ENCODE data around the gene DNAH1.

DNAH1 gene

DNA sequence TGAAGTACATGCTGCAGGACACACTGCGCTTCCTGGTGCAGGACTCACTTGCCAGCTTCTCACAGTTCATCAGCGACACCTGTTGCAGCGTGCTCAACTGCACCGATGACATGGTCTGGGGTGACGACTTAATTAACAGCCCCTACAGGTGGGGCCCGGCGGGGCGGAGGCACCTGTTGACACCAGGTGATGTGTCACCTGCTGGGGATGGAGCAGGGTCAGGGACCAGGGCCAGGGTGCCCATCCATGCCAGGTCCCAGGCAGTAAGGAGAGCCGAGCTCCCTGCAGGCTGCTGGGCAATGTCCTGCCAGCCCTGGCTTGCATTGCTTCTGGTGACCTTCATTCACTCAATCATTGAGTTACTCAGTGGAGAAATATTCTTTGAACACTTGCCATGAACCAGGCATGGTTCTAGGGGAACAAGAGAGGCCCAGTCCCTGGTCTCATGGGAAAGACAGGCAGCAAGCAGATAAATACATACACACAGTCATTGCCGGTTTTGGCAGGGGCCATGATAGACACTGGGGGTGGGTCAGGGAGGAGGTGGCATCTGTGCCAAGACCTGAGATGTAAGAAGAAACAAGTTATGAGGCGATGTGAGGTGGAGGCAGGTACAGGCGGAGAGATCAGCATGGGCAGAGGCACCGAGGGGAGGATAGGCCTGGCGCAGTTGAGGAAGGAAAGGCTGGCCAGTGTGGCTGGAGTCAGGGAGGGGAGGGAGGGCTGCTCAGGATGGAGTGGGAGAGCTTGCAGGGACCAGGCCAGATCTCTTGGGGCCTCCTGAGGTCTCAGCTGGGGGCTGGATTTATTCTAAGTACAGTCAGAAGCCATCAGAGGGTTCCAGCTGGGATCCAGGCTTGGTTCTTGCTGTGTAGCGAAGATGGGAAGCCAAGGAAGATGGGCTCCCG lies 30.8 kb downstream of the DNAH1 start:
- Mint-ChIP-seq H3K4me3 (no peak overlapping the region), H3K27me3 (no peaks in the 10 kb centered on the region), H3K36me3 (peaks cover 5% of the 10 kb centered on the region), H3K4me1 (no peaks in the 10 kb centered on the region), H3K9me3 (no peaks in the 10 kb centered on the region), H3K27ac (no peak overlapping the region)
- DNase-seq = no peak
- CTCF ChIA-PET = interaction anchor here (1.6 kb wide), 1 partner anchor 7 kb away, joined by 8 read pairs; no protein-coding TSS in a partner anchor

DNA sequence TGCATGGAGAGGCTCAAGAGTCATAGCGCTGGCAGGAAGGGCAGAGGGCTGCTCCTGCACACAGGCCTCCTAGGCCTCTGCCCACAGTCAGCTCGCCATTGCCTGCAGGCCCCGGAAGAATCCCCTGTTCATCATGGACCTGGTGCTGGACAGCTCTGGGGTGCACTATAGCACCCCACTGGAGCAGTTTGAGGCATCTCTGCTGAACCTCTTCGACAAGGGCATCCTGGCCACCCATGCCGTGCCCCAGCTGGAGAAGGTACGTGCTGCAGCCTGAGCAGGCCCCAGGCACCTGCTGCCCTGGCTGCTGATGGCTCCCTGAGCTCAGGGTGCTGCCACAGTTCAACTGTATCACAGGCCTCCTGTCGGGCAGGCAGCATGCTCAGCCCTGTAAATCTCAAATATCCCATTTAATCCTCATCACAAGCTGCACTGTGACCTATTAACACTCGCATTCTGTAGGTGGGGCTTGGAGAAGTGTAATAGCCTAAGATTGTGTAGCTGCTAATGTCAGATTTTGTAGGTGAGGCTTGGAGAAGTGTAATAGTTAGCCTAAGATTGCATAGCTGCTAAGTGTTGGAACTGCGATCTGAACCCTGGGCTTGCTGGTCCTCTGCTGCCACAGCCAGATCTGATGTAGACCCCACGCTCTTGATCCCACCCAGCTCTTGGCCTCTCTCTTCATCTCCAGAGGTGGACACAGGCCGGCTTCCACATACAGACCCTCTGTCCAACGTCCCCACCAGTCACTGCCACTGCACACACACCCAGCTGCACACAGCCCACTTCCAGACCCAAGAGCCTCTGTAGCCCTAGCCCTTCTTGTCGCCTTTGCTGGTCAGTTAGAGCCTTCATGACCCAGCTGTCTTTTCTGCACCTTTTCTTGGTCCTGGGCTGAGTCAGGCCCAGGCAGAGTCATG lies 31.9 kb downstream of the DNAH1 start:
- Mint-ChIP-seq H3K27me3 (no peaks in the 10 kb centered on the region), H3K27ac (no peak overlapping the region), H3K9me3 (no peaks in the 10 kb centered on the region), H3K4me1 (no peaks in the 10 kb centered on the region), H3K36me3 (peaks cover 5% of the 10 kb centered on the region), H3K4me3 (no peak overlapping the region)
- DNase-seq = no peak
- CTCF ChIA-PET = interaction anchor here (1.6 kb wide), 1 partner anchor 8 kb away, joined by 8 read pairs; no protein-coding TSS in a partner anchor

DNA sequence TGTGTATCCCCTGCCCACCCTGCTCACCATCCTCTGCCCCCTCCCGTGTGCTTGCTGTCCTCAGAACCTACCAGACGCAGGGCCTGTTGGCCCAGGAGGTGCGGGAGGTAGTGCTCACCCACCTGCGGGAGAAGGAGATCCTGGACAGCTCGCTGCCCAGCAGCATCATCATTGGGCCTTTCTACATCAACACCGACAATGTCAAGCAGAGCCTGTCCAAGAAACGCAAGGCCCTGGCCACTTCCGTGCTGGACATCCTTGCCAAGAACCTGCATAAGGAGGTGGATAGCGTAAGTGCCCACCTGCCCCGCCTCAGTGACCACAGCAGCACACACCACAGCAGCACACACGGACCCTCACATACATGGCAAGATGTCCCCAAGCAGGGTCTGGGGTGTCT lies 33.0 kb downstream of the DNAH1 start:
- H3K27me3 Mint-ChIP-seq = no peaks in the 10 kb centered on the region
- H3K9me3 Mint-ChIP-seq = no peaks in the 10 kb centered on the region
- peaks cover 5% of the 10 kb centered on the region for H3K36me3 Mint-ChIP-seq
- CTCF ChIA-PET = interaction anchor here (1.0 to 2.0 kb wide), 2 partner anchors 10 to 109 kb away, joined by 3 to 8 read pairs; no protein-coding TSS in a partner anchor
- no peaks in the 10 kb centered on the region for H3K4me1 Mint-ChIP-seq
- no peak overlapping the region for H3K27ac Mint-ChIP-seq
- H3K4me3 Mint-ChIP-seq = no peak overlapping the region
- no peak for DNase-seq

DNA sequence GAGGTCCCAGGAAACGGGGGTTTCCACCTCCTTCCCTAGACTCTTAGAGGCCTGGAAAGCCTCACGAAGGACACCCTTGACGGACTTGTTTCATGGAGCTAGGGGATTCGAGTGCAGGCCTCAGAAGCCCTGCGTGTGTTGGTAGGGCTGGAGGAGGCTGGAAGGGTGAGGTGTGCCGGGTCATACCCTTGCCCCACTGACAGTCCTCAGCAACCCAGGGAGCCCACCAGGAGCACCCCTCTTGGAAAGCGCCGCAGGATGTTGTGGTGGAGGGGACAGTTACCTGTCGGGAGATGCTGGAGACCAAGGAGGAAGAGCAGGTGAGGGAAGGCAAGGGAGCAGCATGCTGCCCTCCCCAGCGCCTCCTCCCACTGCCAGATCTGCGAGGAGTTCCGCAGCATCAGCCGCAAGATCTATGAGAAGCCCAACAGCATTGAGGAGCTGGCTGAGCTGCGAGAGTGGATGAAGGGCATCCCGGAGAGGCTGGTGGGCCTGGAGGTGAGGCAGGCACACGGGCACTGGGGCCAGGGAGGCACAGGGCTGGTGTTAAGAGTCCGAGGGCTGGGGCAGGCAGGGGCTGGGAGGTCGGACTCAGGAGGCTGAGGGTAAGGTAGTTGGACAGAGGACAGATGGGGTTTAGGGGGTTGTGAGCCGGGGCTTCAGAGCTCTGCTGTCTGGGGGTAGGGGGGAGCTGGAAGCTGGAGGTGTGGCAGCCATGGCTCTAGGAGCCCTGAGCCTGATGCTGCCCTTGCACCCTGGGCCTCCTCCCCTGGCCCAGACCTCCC lies 33.7 kb downstream of the DNAH1 start:
- Mint-ChIP-seq H3K36me3 (peaks cover 5% of the 10 kb centered on the region), H3K27ac (no peak overlapping the region)

DNA sequence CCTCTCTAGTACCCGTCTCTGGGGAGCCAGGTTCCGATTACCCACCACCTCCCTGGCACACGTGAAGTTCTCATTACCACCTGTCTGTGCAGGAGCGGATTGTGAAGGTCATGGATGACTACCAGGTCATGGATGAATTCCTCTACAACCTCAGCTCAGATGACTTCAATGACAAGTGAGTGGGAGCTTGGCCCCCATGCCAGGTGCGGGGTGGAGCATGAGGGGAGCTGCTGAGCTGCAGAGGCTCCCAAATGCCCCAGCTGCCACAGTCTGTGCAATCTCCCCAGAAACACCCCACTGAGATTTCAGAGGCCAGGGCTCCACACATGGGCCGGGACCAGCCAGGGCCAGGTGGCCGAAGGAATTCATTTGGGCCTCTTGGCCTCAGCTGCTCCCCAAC lies 34.3 kb downstream of the DNAH1 start:
- Mint-ChIP-seq H3K9me3 (no peaks in the 10 kb centered on the region), H3K27me3 (no peaks in the 10 kb centered on the region), H3K36me3 (peaks cover 5% of the 10 kb centered on the region), H3K4me1 (no peaks in the 10 kb centered on the region), H3K4me3 (no peak overlapping the region), H3K27ac (no peak overlapping the region)
- CTCF ChIA-PET = interaction anchor here (1.0 to 2.0 kb wide), 2 partner anchors 11 to 110 kb away, joined by 3 to 8 read pairs; no protein-coding TSS in a partner anchor
- DNase-seq = no peak

More for the DNA sequence above, 33.7 kb downstream of the DNAH1 start:
- no peak overlapping the region for H3K4me3 Mint-ChIP-seq
- H3K4me1 Mint-ChIP-seq = no peaks in the 10 kb centered on the region
- CTCF ChIA-PET = interaction anchor here (1.0 to 2.0 kb wide), 2 partner anchors 11 to 109 kb away, joined by 3 to 8 read pairs; no protein-coding TSS in a partner anchor
- H3K9me3 Mint-ChIP-seq = no peaks in the 10 kb centered on the region
- DNase-seq = no peak
- no peaks in the 10 kb centered on the region for H3K27me3 Mint-ChIP-seq

DNA sequence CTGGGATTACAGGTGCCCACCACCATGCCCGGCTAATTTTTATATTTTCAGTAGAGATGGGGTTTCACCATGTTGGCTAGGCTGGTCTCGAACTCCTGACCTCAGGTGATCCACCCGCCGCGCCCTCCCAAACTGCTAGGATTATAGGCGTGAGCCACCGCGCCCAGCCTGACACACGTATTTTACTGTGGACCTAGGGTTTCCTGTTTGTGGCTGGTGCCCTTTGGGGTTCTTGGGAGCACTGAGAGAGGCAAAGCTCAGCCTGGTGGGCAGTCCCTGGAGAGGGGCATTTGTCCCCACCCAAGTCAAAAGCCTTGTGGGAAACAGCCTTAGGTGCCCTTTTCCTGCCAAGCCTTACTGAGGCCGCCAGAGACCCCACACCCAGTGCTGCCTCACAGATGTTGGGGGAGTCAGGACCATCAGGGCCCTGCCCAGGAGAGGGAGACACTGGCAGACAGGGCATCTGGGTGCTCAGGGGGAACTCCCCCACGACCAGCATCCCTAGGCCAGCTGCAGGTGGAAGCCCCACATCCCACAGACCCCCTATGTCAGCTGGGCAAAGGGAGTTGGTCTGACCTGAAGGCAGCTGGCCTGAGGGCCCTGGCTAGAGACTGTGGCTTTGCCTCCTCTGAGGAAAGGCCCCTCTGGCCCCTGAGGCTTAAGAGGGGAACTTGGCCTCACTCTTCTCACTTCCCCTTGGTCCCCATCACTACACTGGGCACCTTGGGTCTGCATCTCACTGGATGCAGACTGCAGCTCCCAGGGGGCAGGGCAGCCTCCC lies 35.1 kb downstream of the DNAH1 start:
- no peak for DNase-seq
- Mint-ChIP-seq H3K4me3 (no peak overlapping the region), H3K36me3 (peaks cover 5% of the 10 kb centered on the region), H3K27me3 (no peaks in the 10 kb centered on the region), H3K4me1 (no peaks in the 10 kb centered on the region), H3K27ac (no peak overlapping the region), H3K9me3 (no peaks in the 10 kb centered on the region)
- CTCF ChIA-PET = interaction anchor here (1.3 to 2.0 kb wide), 2 partner anchors 12 kb away, joined by 3 to 8 read pairs; no protein-coding TSS in a partner anchor

DNA sequence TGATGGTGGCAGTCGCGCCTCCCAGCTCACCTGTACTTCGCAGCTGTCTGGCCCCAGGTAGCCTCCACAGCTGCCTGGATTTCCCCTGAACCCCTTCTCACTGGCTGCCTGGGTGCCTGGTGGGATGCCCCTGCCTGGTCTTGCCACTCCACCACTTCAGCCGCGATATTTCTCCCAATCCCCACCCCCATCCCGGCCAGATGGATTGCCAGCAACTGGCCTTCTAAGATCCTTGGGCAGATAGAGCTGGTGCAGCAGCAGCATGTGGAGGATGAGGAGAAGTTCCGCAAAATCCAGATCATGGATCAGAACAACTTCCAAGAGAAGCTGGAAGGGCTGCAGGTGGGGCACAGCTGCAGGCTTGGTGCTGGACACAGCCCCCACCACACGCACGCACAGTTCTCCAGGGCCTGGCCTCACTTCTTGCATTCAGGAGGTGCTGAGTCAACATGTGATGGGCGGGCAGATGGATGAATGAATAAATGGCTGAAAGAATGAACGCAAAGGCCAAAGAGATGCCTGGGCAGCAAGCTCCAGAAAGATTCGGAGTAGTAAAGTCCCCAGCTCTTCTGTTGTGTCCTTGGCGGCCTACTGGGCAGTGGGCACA lies 35.7 kb downstream of the DNAH1 start:
- H3K27ac Mint-ChIP-seq = no peak overlapping the region
- H3K4me3 Mint-ChIP-seq = no peak overlapping the region
- no peaks in the 10 kb centered on the region for H3K9me3 Mint-ChIP-seq
- CTCF ChIA-PET = interaction anchor here (1.2 to 1.3 kb wide), 2 partner anchors 13 to 33 kb away, joined by 3 read pairs; no protein-coding TSS in a partner anchor
- no peaks in the 10 kb centered on the region for H3K27me3 Mint-ChIP-seq
- DNase-seq = no peak
- H3K36me3 Mint-ChIP-seq = peaks cover 6% of the 10 kb centered on the region
- no peaks in the 10 kb centered on the region for H3K4me1 Mint-ChIP-seq

DNA sequence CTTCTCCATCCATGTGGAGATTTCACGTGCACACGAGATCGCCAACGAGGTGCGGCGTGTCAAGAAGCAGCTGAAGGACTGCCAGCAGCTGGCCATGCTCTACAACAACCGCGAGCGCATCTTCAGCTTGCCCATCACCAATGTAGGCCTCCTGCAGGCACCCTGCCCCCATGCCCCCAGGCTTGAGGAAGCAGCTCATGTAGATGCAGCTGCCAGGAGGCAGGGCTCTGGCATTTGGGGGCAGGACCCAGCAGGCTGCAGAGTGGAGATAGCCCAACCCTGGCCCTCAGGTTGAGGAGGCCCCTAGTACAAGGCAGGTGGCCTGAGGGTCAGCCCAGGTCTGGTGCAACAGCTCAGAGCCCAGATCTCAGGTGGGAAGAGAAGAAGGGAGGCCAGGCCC lies 36.4 kb downstream of the DNAH1 start:
- H3K36me3 Mint-ChIP-seq = peaks cover 4% of the 10 kb centered on the region
- H3K4me1 Mint-ChIP-seq = no peaks in the 10 kb centered on the region
- CTCF ChIA-PET = interaction anchor here (1.2 to 1.3 kb wide), 2 partner anchors 13 to 33 kb away, joined by 3 read pairs; no protein-coding TSS in a partner anchor
- no peak for DNase-seq
- H3K9me3 Mint-ChIP-seq = no peaks in the 10 kb centered on the region
- H3K27me3 Mint-ChIP-seq = no peaks in the 10 kb centered on the region
- no peak overlapping the region for H3K27ac Mint-ChIP-seq
- no peak overlapping the region for H3K4me3 Mint-ChIP-seq

DNA sequence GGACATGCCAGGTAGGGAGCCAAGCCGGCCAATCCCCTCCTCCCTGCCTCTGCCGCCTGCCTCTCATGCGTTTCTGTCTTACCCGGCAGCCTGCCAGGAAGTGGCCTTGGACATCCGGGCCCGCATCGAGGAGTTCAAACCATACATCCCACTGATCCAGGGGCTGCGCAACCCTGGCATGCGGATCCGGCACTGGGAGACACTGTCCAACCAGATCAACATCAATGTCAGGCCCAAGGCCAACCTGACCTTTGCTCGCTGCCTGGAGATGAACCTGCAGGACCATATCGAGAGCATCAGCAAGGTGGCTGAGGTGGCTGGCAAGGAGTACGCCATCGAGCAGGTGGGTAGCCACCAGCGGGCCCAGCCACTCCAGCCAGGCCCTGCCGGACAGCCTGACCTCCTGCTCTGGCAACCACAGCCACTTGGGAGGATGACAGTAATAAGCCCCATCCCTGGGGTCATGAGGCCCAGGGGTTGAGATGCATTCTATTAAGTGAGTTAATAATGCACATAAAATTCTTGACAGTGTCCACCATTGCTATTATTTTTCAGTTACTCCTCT lies 37.3 kb downstream of the DNAH1 start:
- peaks cover 6% of the 10 kb centered on the region for H3K36me3 Mint-ChIP-seq
- no peak for DNase-seq
- no peak overlapping the region for H3K27ac Mint-ChIP-seq
- CTCF ChIA-PET = no interaction called here
- H3K4me1 Mint-ChIP-seq = no peaks in the 10 kb centered on the region
- H3K9me3 Mint-ChIP-seq = no peaks in the 10 kb centered on the region
- H3K4me3 Mint-ChIP-seq = no peak overlapping the region
- H3K27me3 Mint-ChIP-seq = no peaks in the 10 kb centered on the region

DNA sequence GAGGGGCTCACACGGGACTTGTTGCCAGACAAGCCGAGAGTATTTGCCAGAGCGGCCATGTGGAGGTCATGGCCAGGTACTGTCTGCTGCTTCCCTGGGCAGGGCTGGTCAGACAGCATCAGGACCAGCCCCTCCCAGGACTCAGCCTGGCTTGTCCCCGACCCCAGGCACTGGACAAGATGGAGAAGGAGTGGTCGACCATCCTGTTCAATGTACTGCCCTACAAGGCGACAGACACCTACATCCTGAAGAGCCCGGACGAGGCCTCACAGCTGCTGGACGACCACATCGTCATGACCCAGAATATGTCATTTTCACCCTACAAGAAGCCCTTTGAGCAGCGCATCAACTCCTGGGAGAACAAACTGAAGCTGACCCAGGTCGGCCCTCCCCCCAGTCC lies 38.6 kb downstream of the DNAH1 start:
- no peak for DNase-seq
- no peak overlapping the region for H3K4me3 Mint-ChIP-seq
- no peaks in the 10 kb centered on the region for H3K4me1 Mint-ChIP-seq
- no peaks in the 10 kb centered on the region for H3K27me3 Mint-ChIP-seq
- H3K9me3 Mint-ChIP-seq = no peaks in the 10 kb centered on the region
- H3K27ac Mint-ChIP-seq = no peak overlapping the region
- peaks cover 5% of the 10 kb centered on the region for H3K36me3 Mint-ChIP-seq
- CTCF ChIA-PET = no interaction called here

DNA sequence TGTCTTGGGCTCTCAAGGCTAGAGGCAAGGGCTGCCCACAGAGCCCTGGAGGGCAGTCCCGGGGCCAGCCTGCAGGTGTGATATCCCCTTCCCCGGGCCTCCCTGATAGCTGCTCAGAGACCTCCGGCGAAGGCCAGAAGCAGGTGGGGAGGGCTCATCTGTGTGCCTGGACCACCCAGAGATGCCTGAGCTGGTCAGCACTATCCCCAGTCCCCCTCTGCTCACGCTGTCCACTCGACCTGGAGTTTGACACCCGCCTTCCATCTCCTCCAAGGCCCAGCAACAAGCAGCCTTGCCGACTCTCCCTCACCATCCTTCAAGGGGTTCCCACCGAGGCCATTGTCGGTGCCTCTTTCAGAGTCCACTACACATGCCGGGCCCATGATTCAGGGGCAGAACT lies 39.4 kb downstream of the DNAH1 start:
- Mint-ChIP-seq H3K36me3 (peaks cover 7% of the 10 kb centered on the region), H3K9me3 (no peaks in the 10 kb centered on the region), H3K27me3 (no peaks in the 10 kb centered on the region), H3K27ac (no peak overlapping the region), H3K4me1 (no peaks in the 10 kb centered on the region), H3K4me3 (no peak overlapping the region)
- CTCF ChIA-PET = no interaction called here
- DNase-seq = no peak

DNA sequence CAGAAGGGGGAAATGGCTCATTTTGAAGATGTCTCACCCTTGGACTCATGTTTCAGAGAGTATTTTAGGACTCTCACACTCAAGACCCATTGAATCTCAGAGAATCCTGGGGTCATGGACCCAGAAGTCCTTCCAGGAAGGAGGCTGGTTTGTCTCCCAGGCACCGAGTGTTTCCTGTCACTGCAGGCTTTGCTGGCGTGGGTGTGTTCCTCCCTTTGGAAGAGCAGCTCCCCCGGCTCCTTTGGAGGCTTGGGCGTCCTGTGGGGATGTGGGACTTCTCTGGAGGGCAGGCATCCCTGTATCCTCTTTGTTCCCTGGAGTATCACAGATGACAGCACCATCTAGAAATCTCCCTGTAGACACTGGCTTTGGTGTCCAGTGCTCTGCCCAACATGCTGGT lies 40.0 kb downstream of the DNAH1 start:
- peaks cover 7% of the 10 kb centered on the region for H3K36me3 Mint-ChIP-seq
- H3K27ac Mint-ChIP-seq = no peak overlapping the region

More for the DNA sequence above, 40.0 kb downstream of the DNAH1 start:
- Mint-ChIP-seq H3K4me3 (no peak overlapping the region), H3K9me3 (no peaks in the 10 kb centered on the region), H3K27me3 (no peaks in the 10 kb centered on the region), H3K4me1 (no peaks in the 10 kb centered on the region)
- CTCF ChIA-PET = no interaction called here
- DNase-seq = no peak

All from activated naive CD4-positive, alpha-beta T cell treated with anti-CD3 and anti-CD28 coated beads, Interleukin-2, amount 10 ng/mL, durations not matched to agents 7 days and 5 days (primary cell).